ENCODE results near the gene GRIN2A. TPM values are rescaled to one million over a fixed set of nuclear protein-coding genes. Genes with fewer than 3 reads are reported as not detected.

GRIN2A gene
- polyA plus RNA-seq, 2 of the 4 experiments (the other 2 are of a cell fraction), result not detected

- ChIA-PET POLR2A (no interaction called here), CTCF (interaction anchor here (1.2 to 2.5 kb wide), 2 partner anchors 13 to 948 kb away, joined by 3 to 6 read pairs; no protein-coding TSS in a partner anchor)
- H3K9me3 ChIP-seq, result no peaks in the 10 kb centered on the region
- no peak for TF ChIP-seq REST (IDR thresholded peaks at IDR 0.05)
- TF ChIP-seq FOSL2 (IDR thresholded peaks at IDR 0.05), result no peak
- no peak for TF ChIP-seq FOSL2 (CRISPR knock-in tag; IDR thresholded peaks at IDR 0.05)
- TF ChIP-seq JUN (IDR thresholded peaks at IDR 0.05), result no peak
- no peak for TF ChIP-seq FOSB (CRISPR knock-in tag; IDR thresholded peaks at IDR 0.05)
- TF ChIP-seq HES2 (IDR thresholded peaks at IDR 0.05), result no peak
- no peak for TF ChIP-seq HOXB5 (CRISPR knock-in tag; IDR thresholded peaks at IDR 0.05)
- no peak for TF ChIP-seq BHLHE40 (IDR thresholded peaks at IDR 0.05; ENCODE audit: low read depth, low read length)
- TF ChIP-seq CTCF (IDR thresholded peaks at IDR 0.05), result no peak
- TF ChIP-seq CHD4 (IDR thresholded peaks at IDR 0.05; ENCODE audit: borderline replicate concordance), result no peak
- TF ChIP-seq ELK1 (IDR thresholded peaks at IDR 0.05; ENCODE audit: low read depth, low read length), result no peak
- DNase-seq (ENCODE audit: low read depth in 1 of 2, low spot score in 1 of 2) (no peak), FAIRE-seq (no peak), ATAC-seq (no peak)
- 62% methylated on average over 7 of the region's 7 CpGs for WGBS (ENCODE audit: missing lambda C conversion rate)
- H3K4me2 ChIP-seq, result no peak overlapping the region
- H3K4me3 ChIP-seq, result no peak overlapping the region
- H3K4me1 ChIP-seq, result no peaks in the 10 kb centered on the region
- no peak overlapping the region for H3K27ac ChIP-seq
These were observed 23.5 kb upstream of the GRIN2A start for GRCh38 chr16:10205688-10206087.

GRCh38 chr16:10202649-10203048, 20.4 kb upstream of the GRIN2A start:
- DNase-seq (ENCODE audit: low read depth in 1 of 2, low spot score in 1 of 2) (no peak), ATAC-seq (no peak), FAIRE-seq (no peak)
- ChIA-PET POLR2A (no interaction called here), CTCF (no interaction called here)
- no peaks in the 10 kb centered on the region for H3K9me3 ChIP-seq
- H3K4me3 ChIP-seq, result no peak overlapping the region
- TF ChIP-seq ZFP36 (IDR thresholded peaks at IDR 0.05; ENCODE audit: borderline replicate concordance, partially characterized antibody) (no peak), JUNB (IDR thresholded peaks at IDR 0.05) (no peak), EHF (CRISPR knock-in tag; IDR thresholded peaks at IDR 0.05) (no peak), HMGXB4 (CRISPR knock-in tag; IDR thresholded peaks at IDR 0.05; ENCODE audit: borderline replicate concordance) (no peak), HOXA7 (CRISPR knock-in tag; IDR thresholded peaks at IDR 0.05) (no peak), ZSCAN20 (CRISPR knock-in tag; IDR thresholded peaks at IDR 0.05) (no peak), MYC (IDR thresholded peaks at IDR 0.05; ENCODE audit: borderline replicate concordance, low read length) (no peak), NR3C1 (IDR thresholded peaks at IDR 0.05) (no peak), BHLHE40 (IDR thresholded peaks at IDR 0.05; ENCODE audit: low read depth, low read length) (no peak), RFX5 (IDR thresholded peaks at IDR 0.05) (no peak), ATOH8 (CRISPR knock-in tag; IDR thresholded peaks at IDR 0.05; ENCODE audit: low read depth) (no peak), FOXS1 (CRISPR knock-in tag; IDR thresholded peaks at IDR 0.05) (no peak), RNF2 (IDR thresholded peaks at IDR 0.05; ENCODE audit: borderline replicate concordance, low read depth) (no peak)
- H3K27ac ChIP-seq, result no peak overlapping the region
- no peak overlapping the region for H3K4me2 ChIP-seq
- no peaks in the 10 kb centered on the region for H3K4me1 ChIP-seq
- WGBS (ENCODE audit: missing lambda C conversion rate), result 22% methylated on average over 1 of the region's 1 CpG
